WTC11 (cell line): Measurements from ENCODE around the gene EFEMP2. TPM values are rescaled to one million over a fixed set of nuclear protein-coding genes. Genes with fewer than 3 reads are reported as not detected.
A peak's percentile ranks its signal among the peaks of the same experiment; 100 is the strongest.

Experiments
- ATAC-seq: fragments of 200-7000 bp; cut with Tn5 transposase; 2 replicates; pipeline ENCODE4 v1.10.0; 2021; ENCODE audit warnings: mild to moderate bottlenecking, moderate library complexity
- CTCF ChIA-PET: fragments of 300-600 bp; sonication (Branson Sonifier 250); formaldehyde crosslinking; loops from one replicate; lab custom pipeline; 2021; ENCODE audit warnings: antibody characterized with exemption; lab: Charles Lee
- POLR2A ChIA-PET: fragments of 350-600 bp; sonication (Branson Sonifier 250); formaldehyde crosslinking; loops from one replicate; lab custom pipeline; 2021; ENCODE audit warnings: antibody characterized with exemption; lab: Charles Lee
- DNase-seq: peaks from one replicate; pipeline ENCODE4 v3.0.0; 2021; ENCODE audit warnings: low spot score
- H3K27ac Mint-ChIP-seq: 2 replicates; pipeline ENCODE4 v1.8.0; 2021; ENCODE audit warnings: mixed read lengths
- H3K27me3 Mint-ChIP-seq: 2 replicates; pipeline ENCODE4 v1.8.0; 2021; ENCODE audit warnings: low read depth, mild to moderate bottlenecking, moderate library complexity, mixed read lengths
- H3K36me3 Mint-ChIP-seq: 2 replicates; pipeline ENCODE4 v1.8.0; 2021; ENCODE audit warnings: mixed read lengths
- H3K4me1 Mint-ChIP-seq: 2 replicates; pipeline ENCODE4 v1.8.0; 2022; ENCODE audit warnings: mixed read lengths
- H3K4me3 Mint-ChIP-seq: 2 replicates; pipeline ENCODE4 v1.8.0; 2021; ENCODE audit warnings: mild to moderate bottlenecking, moderate library complexity, mixed read lengths
- H3K9me3 Mint-ChIP-seq: 2 replicates; pipeline ENCODE4 v1.8.0; 2021; ENCODE audit warnings: mixed read lengths
- CREB1 ChIP-seq: sonication (generic); formaldehyde crosslinking; IDR thresholded peaks from 2 replicates; pipeline ENCODE4 v1.8.0; 2023; ENCODE audit warnings: mild to moderate bottlenecking, missing genetic modification reagents
- CREM ChIP-seq: sonication (generic); formaldehyde crosslinking; IDR thresholded peaks from 2 replicates; pipeline ENCODE4 v1.8.1; 2022; ENCODE audit warnings: mild to moderate bottlenecking, missing genetic modification reagents, moderate library complexity
- ESRRA ChIP-seq: sonication (generic); formaldehyde crosslinking; IDR thresholded peaks from 2 replicates; pipeline ENCODE4 v1.8.1; 2022; ENCODE audit warnings: mild to moderate bottlenecking, missing genetic modification reagents, borderline replicate concordance
- ETV6 ChIP-seq: sonication (generic); formaldehyde crosslinking; IDR thresholded peaks from 2 replicates; pipeline ENCODE4 v1.8.1; 2022; ENCODE audit warnings: mild to moderate bottlenecking, missing genetic modification reagents
- FOXP4 ChIP-seq: sonication (generic); formaldehyde crosslinking; IDR thresholded peaks from 2 replicates; pipeline ENCODE4 v1.8.0; 2022; ENCODE audit warnings: mild to moderate bottlenecking, missing genetic modification reagents
- GABPB1 ChIP-seq: sonication (generic); formaldehyde crosslinking; IDR thresholded peaks from 2 replicates; pipeline ENCODE4 v1.8.1; 2023; ENCODE audit warnings: mild to moderate bottlenecking, missing genetic modification reagents
- HMGXB4 ChIP-seq: sonication (generic); formaldehyde crosslinking; IDR thresholded peaks from 2 replicates; pipeline ENCODE4 v1.8.1; 2023; ENCODE audit warnings: mild to moderate bottlenecking, moderate library complexity, missing genetic modification reagents
- NFE2L1 ChIP-seq: sonication (generic); formaldehyde crosslinking; IDR thresholded peaks from 2 replicates; pipeline ENCODE4 v1.8.1; 2023; ENCODE audit warnings: missing genetic modification reagents
- NR2C2 ChIP-seq: sonication (generic); formaldehyde crosslinking; IDR thresholded peaks from 2 replicates; pipeline ENCODE4 v1.8.0; 2022; ENCODE audit warnings: mild to moderate bottlenecking, missing genetic modification reagents
- RELA ChIP-seq: sonication (generic); formaldehyde crosslinking; IDR thresholded peaks from 2 replicates; pipeline ENCODE4 v1.8.1; 2022; ENCODE audit warnings: missing genetic modification reagents, mild to moderate bottlenecking, borderline replicate concordance
- SMAD4 ChIP-seq: sonication (generic); formaldehyde crosslinking; IDR thresholded peaks from 2 replicates; pipeline ENCODE4 v1.8.0; 2022; ENCODE audit warnings: mild to moderate bottlenecking, missing genetic modification reagents
- TCF7 ChIP-seq: sonication (generic); formaldehyde crosslinking; IDR thresholded peaks from 2 replicates; pipeline ENCODE4 v1.8.0; 2022; ENCODE audit warnings: mild to moderate bottlenecking, low read depth, missing genetic modification reagents, moderate library complexity
- TEAD1 ChIP-seq: sonication (generic); formaldehyde crosslinking; IDR thresholded peaks from 2 replicates; pipeline ENCODE4 v1.8.0; 2022; ENCODE audit warnings: mild to moderate bottlenecking, missing genetic modification reagents
- TEAD4 ChIP-seq: sonication (generic); formaldehyde crosslinking; IDR thresholded peaks from 2 replicates; pipeline ENCODE4 v1.8.0; 2022; ENCODE audit warnings: mild to moderate bottlenecking, missing genetic modification reagents
- TP53 ChIP-seq: sonication (generic); formaldehyde crosslinking; IDR thresholded peaks from 2 replicates; pipeline ENCODE4 v1.8.1; 2023; ENCODE audit warnings: mild to moderate bottlenecking, missing genetic modification reagents
- ZBTB21 ChIP-seq: sonication (generic); formaldehyde crosslinking; IDR thresholded peaks from 2 replicates; pipeline ENCODE4 v1.8.1; 2023; ENCODE audit warnings: mild to moderate bottlenecking, missing genetic modification reagents, borderline replicate concordance
- ZNF138 ChIP-seq: sonication (generic); formaldehyde crosslinking; conservative IDR thresholded peaks from 2 replicates; pipeline ENCODE4 v1.8.1; 2022; ENCODE audit warnings: mild to moderate bottlenecking, moderate library complexity, missing genetic modification reagents
- ZNF219 ChIP-seq: sonication (generic); formaldehyde crosslinking; IDR thresholded peaks from 2 replicates; pipeline ENCODE4 v1.8.0; 2023; ENCODE audit warnings: missing genetic modification reagents, mild to moderate bottlenecking, borderline replicate concordance
- ZNF232 ChIP-seq: sonication (generic); formaldehyde crosslinking; IDR thresholded peaks from 2 replicates; pipeline ENCODE4 v1.8.0; 2022; ENCODE audit warnings: mild to moderate bottlenecking, missing genetic modification reagents
- ZNF263 ChIP-seq: sonication (generic); formaldehyde crosslinking; IDR thresholded peaks from 2 replicates; pipeline ENCODE4 v1.8.1; 2022; ENCODE audit warnings: low read depth, mild to moderate bottlenecking, moderate library complexity, missing genetic modification reagents
- ZNF423 ChIP-seq: fragments of 250-450 bp; sonication (Bioruptor Pico); IDR thresholded peaks from 2 replicates; pipeline ENCODE4 v2.1.2; 2022; ENCODE audit warnings: mild to moderate bottlenecking, moderate library complexity
- ZNF671 ChIP-seq: fragments of 250-450 bp; sonication (Bioruptor Pico); IDR thresholded peaks from 2 replicates; pipeline ENCODE4 v1.8.0; 2021; ENCODE audit warnings: mild to moderate bottlenecking
- total RNA-seq: library from RNA; stranded (reverse); gene quantifications from 3 replicates; pipeline ENCODE4 v1.2.3, GENCODE V29; 2021
- TF ChIP-seq, protein P1 (sequence below): sonication (generic); formaldehyde crosslinking; IDR thresholded peaks from 2 replicates; pipeline ENCODE4 v1.8.0; 2023; ENCODE audit warnings: missing genetic modification reagents
- TF ChIP-seq, protein P2 (sequence below): fragments of 250-450 bp; sonication (Bioruptor Pico); IDR thresholded peaks from 2 replicates; pipeline ENCODE4 v1.9.0; 2021; ENCODE audit warnings: mild to moderate bottlenecking
- TF ChIP-seq, protein P3 (sequence below): sonication (generic); formaldehyde crosslinking; IDR thresholded peaks from 2 replicates; pipeline ENCODE4 v1.8.1; 2022; ENCODE audit warnings: low read depth, mild to moderate bottlenecking, moderate library complexity, missing genetic modification reagents, borderline replicate concordance

The EFEMP2 gene
- total RNA-seq, 1 experiment from 2014 or later = 14.2 TPM

GRCh38 chr11:65891219-65892136, 18.9 kb upstream of the EFEMP2 start (continued):
- TF ChIP-seq TCF7 (no peak), HMGXB4 (peak; percentile 66; the same call in 1 of the 2 replicates), ZNF138 (CRISPR knock-in tag) (no peak), ZNF263 (no peak), ZNF671 (CRISPR knock-in tag) (no peak), FOXP4 (CRISPR knock-in tag) (peak; percentile 47; the same call in 1 of the 2 replicates), NFE2L1 (peak; percentile 12; the same call in 1 of the 2 replicates), GABPB1 (peak; percentile 37; the same call in 1 of the 2 replicates), ZNF219 (no peak), CREM (CRISPR knock-in tag) (0 out of 2 replicates have a peak, but pooled peaks have one; percentile 31), ZBTB21 (CRISPR knock-in tag) (no peak)
- TF ChIP-seq, protein P1, sequence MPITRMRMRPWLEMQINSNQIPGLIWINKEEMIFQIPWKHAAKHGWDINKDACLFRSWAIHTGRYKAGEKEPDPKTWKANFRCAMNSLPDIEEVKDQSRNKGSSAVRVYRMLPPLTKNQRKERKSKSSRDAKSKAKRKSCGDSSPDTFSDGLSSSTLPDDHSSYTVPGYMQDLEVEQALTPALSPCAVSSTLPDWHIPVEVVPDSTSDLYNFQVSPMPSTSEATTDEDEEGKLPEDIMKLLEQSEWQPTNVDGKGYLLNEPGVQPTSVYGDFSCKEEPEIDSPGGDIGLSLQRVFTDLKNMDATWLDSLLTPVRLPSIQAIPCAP (CRISPR knock-in tag) = no peak
- TF ChIP-seq, protein P2, sequence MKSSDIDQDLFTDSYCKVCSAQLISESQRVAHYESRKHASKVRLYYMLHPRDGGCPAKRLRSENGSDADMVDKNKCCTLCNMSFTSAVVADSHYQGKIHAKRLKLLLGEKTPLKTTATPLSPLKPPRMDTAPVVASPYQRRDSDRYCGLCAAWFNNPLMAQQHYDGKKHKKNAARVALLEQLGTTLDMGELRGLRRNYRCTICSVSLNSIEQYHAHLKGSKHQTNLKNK = no peak
- TF ChIP-seq, protein P3, sequence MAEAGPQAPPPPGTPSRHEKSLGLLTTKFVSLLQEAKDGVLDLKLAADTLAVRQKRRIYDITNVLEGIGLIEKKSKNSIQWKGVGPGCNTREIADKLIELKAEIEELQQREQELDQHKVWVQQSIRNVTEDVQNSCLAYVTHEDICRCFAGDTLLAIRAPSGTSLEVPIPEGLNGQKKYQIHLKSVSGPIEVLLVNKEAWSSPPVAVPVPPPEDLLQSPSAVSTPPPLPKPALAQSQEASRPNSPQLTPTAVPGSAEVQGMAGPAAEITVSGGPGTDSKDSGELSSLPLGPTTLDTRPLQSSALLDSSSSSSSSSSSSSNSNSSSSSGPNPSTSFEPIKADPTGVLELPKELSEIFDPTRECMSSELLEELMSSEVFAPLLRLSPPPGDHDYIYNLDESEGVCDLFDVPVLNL (CRISPR knock-in tag) = no peak
- TF ChIP-seq, all 79 proteins: peak for 11

GRCh38 chr11:65890324-65891218, 18.0 kb upstream of the EFEMP2 start, which contains the start of gene CCDC85B:
Gene CCDC85B, plus strand, starts transcription at chr11:65890673. Its CDS starts 111 bp downstream, at chr11:65890784.
- peaks cover 15% of the 10 kb centered on the region for H3K36me3 Mint-ChIP-seq
- H3K4me3 Mint-ChIP-seq = peak within 1 kb of the TSS; percentile 97
- ATAC-seq = peak; percentile 35
- peak; percentile 97 for DNase-seq
- CTCF ChIA-PET = interaction anchor here (0.5 to 11.9 kb wide), 48 partner anchors 8 to 1025 kb away, joined by 3 to 539 read pairs (median 6); partner anchors contain the start of genes AP5B1, C11orf68, CFL1 and EFEMP2
- H3K27ac Mint-ChIP-seq = peak within 1 kb of the TSS; percentile 2
- POLR2A ChIA-PET = interaction anchor here (0.5 to 7.2 kb wide), 16 partner anchors 8 to 178 kb away, joined by 3 to 90 read pairs (median 5); partner anchors contain the start of genes CFL1, FOSL1, KAT5 and MUS81
- H3K27me3 Mint-ChIP-seq = peaks cover 15% of the 10 kb centered on the region
- H3K9me3 Mint-ChIP-seq = no peaks in the 10 kb centered on the region
- H3K4me1 Mint-ChIP-seq = peaks cover 50% of the 10 kb centered on the region
- peak; percentile 88 for TF ChIP-seq RELA
- peak; percentile 89; the same call in 1 of the 2 replicates for TF ChIP-seq ESRRA (CRISPR knock-in tag)
- TF ChIP-seq ZNF138 (CRISPR knock-in tag) = peak; percentile 91; the same call in 1 of the 2 replicates
- no peak for TF ChIP-seq CREB1 (CRISPR knock-in tag)
- no peak for TF ChIP-seq ZNF219
- TF ChIP-seq NR2C2 (CRISPR knock-in tag) = no peak
- TF ChIP-seq TP53 (CRISPR knock-in tag) = peak; percentile 94
- no peak for TF ChIP-seq ZNF423 (CRISPR knock-in tag)
- no peak for TF ChIP-seq SMAD4 (CRISPR knock-in tag)
- peak; percentile 69; the same call in 1 of the 2 replicates for TF ChIP-seq TCF7
- no peak for TF ChIP-seq TEAD4
- peak; percentile 80; the same call in 1 of the 2 replicates for TF ChIP-seq NFE2L1
- peak; percentile 95 for TF ChIP-seq TEAD1 (CRISPR knock-in tag)
- peak; percentile 79; the same call in 1 of the 2 replicates for TF ChIP-seq ZNF232 (CRISPR knock-in tag)
- TF ChIP-seq, protein P2 = no peak
- peak; percentile 87; the same call in 1 of the 2 replicates for TF ChIP-seq ETV6 (CRISPR knock-in tag)
- peak; percentile 56; the same call in 1 of the 2 replicates for TF ChIP-seq GABPB1
